Stimulated activated CD4-positive, alpha-beta T cell treated with anti-CD3 and anti-CD28 coated beads, Interleukin-1b, Interleukin-23, amount 100 ng/mL, for 1 hour (primary cell): Measurements from ENCODE around the gene SUDS3.

Experiments
- DNase-seq, 2 donors: peaks; one replicate each; pipeline ENCODE4 v3.0.0-alpha.2; 2020; ENCODE audit warnings: low read depth in 2 of 2

SUDS3 gene

GRCh38 chr12:118356809-118357256 is 19.5 kb upstream of the SUDS3 start:
- DNase-seq, result no peak

- no peak for DNase-seq
Observed at GRCh38 chr12:118357257-118358007, 18.9 kb upstream of the SUDS3 start.

DNA sequence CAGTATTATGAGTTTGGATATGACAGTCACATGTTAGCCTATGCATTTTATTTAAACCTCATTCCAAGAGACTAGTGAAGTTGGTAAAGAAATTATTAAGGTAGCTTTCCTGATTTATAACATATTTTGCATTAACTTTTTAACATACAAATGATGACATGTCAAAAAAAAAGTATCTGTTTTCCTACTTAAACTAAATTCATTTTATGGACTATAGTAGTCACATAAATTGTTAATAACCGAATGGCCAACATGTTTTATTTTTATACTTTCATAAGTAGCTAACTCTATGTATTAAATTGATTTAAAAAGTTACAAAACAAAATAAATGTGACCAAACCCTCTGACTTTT is 18.4 kb upstream of the SUDS3 start:
- no peak for DNase-seq

GRCh38 chr12:118358612-118359540 is 17.5 kb upstream of the SUDS3 start:
- DNase-seq, result no peak

DNA sequence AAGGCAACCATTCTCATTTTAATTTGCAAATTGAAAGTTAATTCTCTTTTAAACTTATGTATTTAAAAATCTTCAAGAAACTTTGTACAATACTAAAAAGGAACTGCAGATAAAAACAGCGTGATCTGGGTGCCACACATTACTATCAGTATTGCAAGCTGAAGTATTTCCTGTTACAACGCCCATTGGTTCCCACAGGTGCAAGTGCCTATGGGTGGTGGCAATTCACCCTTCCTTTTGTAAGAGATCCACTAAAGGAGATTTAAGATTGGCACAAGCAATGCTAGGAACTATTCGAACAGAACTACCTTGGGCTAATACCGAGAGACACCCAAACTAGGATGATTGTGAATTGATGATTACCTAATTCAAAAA is 16.8 kb upstream of the SUDS3 start:
- DNase-seq, result no peak

DNA sequence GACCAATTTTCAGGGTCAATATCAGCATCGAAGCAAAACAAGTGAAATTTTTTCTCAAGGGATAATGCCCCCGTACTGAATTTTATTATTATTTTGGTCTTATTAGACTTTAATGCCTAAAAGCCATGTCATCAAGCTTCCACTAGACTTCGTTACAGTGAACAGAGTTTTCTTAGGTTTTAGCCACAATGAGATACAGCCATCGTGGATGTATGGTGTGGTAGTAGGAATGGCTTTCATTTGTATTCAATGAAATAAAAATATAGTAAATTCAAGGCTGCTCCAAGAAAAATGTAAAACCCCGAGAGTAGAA is 15.3 kb upstream of the SUDS3 start:
- no peak for DNase-seq

GRCh38 chr12:118361889-118362288 is 14.5 kb upstream of the SUDS3 start:
- no peak for DNase-seq

- no peak for DNase-seq
Observed at GRCh38 chr12:118368821-118369220, 7.5 kb upstream of the SUDS3 start.

DNA sequence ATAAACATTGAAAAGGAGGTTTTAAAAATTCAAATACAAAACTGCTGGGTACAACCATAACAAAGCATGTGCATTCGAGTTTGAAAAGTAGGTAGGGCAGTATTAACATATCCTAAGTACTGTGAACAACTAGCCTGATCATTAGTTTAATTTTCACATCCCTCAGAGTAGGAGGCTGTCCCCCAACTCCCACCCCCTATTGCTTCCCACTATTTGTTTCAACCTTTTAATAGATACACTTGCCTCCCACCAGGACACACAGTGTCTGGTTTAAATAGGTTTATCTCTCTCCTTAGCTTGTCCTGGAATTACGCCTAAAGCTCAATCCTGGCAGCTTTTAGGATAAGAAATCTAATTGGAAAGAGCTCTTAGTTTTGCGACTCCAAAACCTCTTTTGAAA is 5.8 kb upstream of the SUDS3 start:
- no peak for DNase-seq

DNA sequence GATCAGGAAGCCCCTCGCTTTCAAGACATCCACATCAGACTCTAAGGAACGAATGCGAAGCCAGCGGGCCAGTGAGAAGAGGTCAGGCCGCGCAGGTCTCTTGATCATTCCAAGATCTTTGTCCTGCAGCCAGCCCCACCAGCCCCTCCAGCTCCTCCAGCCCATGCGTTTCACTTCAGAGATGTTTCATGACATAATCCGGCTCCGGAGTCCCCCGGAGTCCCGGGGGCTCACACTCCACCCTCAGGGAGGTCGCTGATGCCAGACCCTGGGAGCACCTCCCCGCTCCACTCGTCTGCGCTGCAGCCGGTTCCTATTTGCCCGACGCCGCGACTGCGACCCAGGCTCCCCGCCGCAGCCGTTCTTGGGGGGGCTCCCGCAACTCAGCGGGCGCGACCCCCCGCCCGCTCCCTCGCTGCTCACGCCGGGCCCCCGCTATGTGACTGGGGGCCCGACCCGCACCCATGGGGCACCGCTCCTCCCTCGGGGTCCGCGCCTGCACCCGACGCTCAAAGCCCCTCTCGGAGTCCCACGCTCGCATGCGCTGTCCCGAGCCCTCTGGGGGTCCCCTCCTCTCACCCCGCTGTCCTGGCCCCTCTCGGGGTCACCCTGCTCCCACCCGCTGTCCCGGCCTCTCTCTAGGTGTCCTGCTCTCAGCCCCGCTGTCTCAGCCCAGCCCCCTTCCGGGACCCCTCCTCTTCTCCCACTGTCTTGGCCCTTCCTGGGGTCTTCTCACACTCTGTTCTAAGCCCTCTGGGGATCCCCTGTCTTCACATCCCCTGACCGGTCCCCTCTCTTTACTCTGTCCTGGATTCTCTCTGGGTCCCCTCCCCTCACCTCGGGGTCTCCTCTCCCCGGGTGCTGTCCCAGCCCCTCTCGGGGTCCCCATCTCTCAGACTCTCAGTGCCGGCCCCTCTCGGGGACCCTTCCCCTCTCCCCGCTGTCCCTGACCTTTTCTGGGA is 4.8 kb upstream of the SUDS3 start:
- DNase-seq, result no peak

GRCh38 chr12:118372541-118373495 is 3.5 kb upstream of the SUDS3 start, which contains the start of gene TAOK3:
TSS of gene TAOK3 (minus strand) at chr12:118372907. CDS start at chr12:118255567, 117,340 bp downstream.
- DNase-seq, result peak; percentile 95

- DNase-seq, result no peak
Observed at GRCh38 chr12:118373616-118374015, 2.7 kb upstream of the SUDS3 start.

DNA sequence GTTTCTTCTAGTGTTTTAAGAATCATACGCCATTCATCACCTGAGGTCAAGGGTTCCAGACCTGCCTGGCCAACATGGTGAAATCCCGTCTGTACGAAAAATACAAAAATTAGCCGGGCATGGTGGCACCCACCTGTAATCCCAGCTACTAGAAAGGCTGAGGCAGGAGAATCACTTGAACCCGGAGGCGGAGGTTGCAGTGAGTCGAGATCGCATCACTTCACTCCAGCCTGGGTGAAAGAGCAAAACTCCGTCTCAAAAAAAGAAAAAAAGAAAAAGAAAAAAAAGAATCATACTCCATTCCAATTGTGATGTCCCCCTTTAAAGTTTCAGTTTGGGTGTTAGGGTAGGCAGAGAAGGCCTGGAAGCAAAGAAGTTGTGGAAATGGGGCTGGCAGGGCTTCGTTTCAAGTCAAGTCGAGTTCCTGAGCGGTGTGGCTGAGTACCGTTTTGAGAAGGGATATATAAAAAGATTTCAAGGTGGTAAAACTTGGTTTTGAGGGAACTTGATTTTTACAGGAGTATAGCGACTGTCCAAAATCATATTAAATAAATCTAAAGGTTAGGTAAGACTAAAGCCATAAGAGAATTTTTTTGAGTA is 2.1 kb upstream of the SUDS3 start:
- DNase-seq, result no peak

GRCh38 chr12:118374909-118375308 is 1.4 kb upstream of the SUDS3 start:
- no peak for DNase-seq

GRCh38 chr12:118375348-118375747 is 1.0 kb upstream of the SUDS3 start:
- DNase-seq, result no peak

DNA sequence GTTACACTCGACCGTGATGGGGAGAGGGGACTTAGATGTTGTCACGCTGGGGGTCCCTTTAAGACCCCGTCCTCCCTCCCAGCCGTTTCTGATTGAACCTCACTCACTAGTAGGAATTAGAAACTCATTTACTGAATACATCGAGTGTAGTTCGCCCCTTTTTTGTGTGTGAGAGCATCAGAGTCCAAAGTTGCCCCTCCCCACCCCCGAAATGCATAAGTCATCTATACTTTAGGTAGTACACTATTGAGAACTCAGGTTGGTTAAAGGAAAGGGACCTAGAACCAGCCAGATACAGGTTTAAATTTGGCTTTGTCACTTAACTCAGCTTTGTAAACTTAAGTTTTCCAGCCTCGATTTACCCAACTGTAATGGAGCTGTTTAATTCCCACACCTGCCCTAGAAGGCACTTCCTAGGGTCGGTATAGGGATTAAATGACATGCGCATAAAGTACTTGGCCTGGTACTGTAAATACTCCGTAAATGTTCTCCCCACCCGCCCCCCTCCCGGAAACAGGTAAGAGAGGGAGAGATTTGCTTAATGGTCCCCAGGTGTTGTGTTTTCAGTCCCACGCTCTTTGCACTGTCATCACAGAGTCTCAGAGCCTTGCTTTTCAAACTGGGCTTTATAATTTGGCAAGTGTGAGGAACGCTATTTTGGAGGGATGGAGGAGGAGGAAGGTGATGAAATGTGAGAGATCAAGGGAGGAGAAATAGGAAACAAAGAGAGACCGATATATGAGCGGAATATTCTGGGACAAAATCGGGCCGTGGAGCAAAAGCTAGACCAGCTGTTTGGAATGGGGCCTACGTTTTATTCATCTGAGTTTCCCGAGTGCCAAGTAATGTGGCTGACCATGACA is 897 bp downstream of the SUDS3 start:
- no peak for DNase-seq

DNA sequence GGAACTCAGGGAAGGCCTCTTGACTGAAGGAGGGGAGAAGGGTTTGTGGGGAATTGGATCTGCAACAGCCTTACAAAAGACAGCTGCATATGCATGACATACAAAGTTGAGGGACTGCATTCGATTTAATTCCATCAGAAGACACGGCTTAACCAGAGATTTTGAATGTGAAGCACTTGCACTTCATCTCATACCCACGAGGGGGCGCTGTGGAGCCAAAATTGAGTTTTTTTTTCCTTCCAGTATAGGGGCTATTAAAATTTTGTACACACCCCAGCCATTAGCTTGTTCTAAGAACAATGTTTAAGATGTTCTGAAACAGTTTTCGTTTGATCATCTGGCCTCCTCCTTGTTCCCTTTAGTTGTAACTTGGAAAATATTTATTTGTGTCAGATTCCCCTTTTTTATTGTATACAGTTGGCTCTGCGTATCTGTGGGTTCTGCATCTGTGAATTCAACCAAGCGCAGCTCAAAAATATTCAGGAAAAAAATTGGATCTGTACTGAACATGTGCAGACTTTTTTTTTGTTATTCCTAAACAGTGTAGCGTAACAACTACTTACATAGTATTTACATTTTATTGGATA is 1.6 kb downstream of the SUDS3 start:
- DNase-seq, result peak; percentile 39 to 74

- DNase-seq, result no peak
Observed at GRCh38 chr12:118391424-118391823, 15.1 kb downstream of the SUDS3 start.

DNA sequence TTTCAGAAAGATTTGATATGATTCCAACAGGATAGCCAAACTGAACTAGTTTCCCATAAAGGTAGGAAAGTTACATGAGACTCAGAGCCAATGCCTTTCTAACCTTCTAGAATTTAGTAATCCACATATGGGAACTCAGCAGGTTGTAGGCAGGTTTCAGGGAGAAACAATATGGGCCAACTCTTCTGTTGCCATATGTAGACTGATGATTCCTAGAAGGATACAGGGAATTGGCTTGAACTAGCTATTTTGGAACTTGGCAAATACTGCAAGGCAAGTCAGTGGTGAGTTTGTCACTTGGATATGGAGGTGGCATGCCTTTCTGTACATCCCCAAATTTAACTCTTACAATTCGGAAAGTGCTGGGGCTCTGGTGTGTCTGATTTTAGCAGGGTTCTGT is 15.5 kb downstream of the SUDS3 start:
- no peak for DNase-seq
